GM19035 (cell line): Measurements from ENCODE around the gene TECPR1.

ENCODE experiments used
- ATAC-seq: cut with Tn5 transposase; IDR thresholded peaks from one replicate; pipeline ENCODE4 v1.9.1; 2021; ENCODE audit not compliant: unreplicated experiment

The TECPR1 gene

GRCh38 chr7:98285157-98286092 is 33.4 kb upstream of the TECPR1 start:
- no peak for ATAC-seq

GRCh38 chr7:98284335-98285036 is 32.5 kb upstream of the TECPR1 start:
- no peak for ATAC-seq

GRCh38 chr7:98283887-98284222 is 31.8 kb upstream of the TECPR1 start:
- no peak for ATAC-seq

GRCh38 chr7:98283127-98283886 is 31.3 kb upstream of the TECPR1 start:
- ATAC-seq, result no peak

GRCh38 chr7:98282703-98283102 is 30.7 kb upstream of the TECPR1 start:
- ATAC-seq, result no peak

GRCh38 chr7:98281757-98282606 is 29.9 kb upstream of the TECPR1 start:
- peak; percentile 36 for ATAC-seq

- ATAC-seq, result peak; percentile 76
These were observed 29.0 kb upstream of the TECPR1 start, which contains the start of gene BRI3 for GRCh38 chr7:98280791-98281756. BRI3 (plus strand) TSS chr7:98281686; CDS start chr7:98281796, 110 bp downstream.

GRCh38 chr7:98280296-98280695 is 28.3 kb upstream of the TECPR1 start:
- no peak for ATAC-seq

GRCh38 chr7:98278936-98279335 is 26.9 kb upstream of the TECPR1 start:
- no peak for ATAC-seq

- ATAC-seq, result no peak
These were observed 26.4 kb upstream of the TECPR1 start for GRCh38 chr7:98278408-98278807.

GRCh38 chr7:98276241-98276761 is 24.3 kb upstream of the TECPR1 start:
- no peak for ATAC-seq

- no peak for ATAC-seq
These were observed 15.3 kb upstream of the TECPR1 start for GRCh38 chr7:98267303-98267702.

GRCh38 chr7:98266840-98267239 is 14.8 kb upstream of the TECPR1 start:
- no peak for ATAC-seq

GRCh38 chr7:98265841-98266271 is 13.8 kb upstream of the TECPR1 start:
- no peak for ATAC-seq

- no peak for ATAC-seq
These were observed 5.7 kb upstream of the TECPR1 start for GRCh38 chr7:98257701-98258100.

- ATAC-seq, result no peak
These were observed 4.4 kb upstream of the TECPR1 start for GRCh38 chr7:98256431-98256830.

- ATAC-seq, result no peak
These were observed 3.0 kb upstream of the TECPR1 start for GRCh38 chr7:98254951-98255610.

GRCh38 chr7:98254516-98254915 is 2.5 kb upstream of the TECPR1 start:
- no peak for ATAC-seq
